ENCODE data around the gene MYF6.
"Not testable (repeated sequence)": the region's sequence is repeated elsewhere in the genome, so short reads cannot be mapped to it uniquely, and the experiment has no call there.

MYF6 gene

DNA sequence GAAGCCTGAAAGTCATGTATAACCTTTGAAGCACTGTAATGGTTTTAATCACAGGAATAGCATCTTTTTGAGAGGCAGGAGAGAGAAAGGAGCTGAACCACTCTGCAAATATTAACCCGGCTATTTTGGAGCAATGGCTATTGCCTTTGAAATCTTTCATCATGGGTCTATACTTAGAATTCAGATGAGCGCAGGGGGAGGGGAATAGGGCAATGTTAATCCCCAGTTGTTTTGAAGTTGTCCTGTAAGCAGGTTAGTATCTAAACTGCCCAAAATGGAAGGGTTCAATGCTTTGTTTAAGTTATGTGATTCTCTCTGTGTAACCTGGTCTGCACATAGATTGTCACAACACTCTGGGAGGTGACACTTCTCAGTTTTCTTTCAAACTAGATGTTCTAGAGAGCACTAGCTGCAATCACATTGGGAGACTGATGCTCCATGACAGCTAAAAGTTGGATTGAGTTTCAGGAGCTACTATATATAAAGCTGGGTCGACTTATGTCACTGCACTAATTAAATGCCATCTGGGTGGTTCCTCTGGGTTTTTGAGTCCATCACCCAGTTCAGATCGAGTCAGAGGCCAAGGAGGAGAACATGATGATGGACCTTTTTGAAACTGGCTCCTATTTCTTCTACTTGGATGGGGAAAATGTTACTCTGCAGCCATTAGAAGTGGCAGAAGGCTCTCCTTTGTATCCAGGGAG is at the start of gene MYF6:
MYF6 (plus strand) TSS at position 509 of the 704 bp plus-strand sequence; CDS start at position 595, 86 bp downstream.
- no peak for DNase-seq

DNA sequence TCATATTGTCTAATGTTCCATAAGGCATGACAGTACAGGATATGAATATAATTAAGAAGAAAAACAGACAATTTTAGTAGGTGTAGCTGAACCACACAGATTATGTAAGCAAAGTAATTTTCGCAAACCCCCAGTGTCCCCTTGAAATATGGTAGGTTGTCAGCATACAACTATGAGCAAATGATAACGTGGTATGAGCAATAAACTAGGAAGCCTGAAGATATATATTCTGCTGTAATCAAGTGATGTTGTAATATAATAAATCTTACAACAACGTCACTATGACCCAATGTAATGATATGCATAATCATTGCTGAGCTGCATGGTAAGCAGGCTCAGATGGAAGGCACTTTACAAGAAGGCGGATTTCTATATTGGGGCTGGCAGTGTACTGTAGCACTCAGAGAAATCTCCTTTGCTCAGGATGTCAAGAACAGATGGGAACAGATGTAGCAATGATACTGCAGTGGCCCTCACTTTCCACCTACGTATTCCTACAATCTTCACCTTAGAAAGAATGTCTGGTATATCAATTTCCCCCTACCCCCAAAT is 47.8 kb upstream of the MYF6 start:
- no peak for DNase-seq

DNA sequence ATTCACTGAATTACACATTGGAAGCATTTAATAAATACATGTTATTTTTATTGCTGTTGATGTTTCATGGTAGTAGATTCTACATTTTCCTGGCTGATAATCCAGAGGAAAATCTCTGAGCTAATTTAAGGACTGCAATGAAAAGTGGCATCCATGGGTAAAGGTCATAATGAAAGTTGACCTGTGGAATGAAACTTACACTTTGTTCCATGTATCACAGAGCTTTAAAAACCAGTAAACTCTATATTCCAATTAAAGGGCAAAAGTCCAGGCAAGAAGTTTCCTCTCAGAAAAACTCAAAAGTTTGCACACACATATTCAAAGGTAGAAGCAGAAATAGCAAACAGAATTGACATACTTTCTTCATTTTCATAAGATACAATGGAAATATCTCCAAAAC is 44.8 kb upstream of the MYF6 start:
- DNase-seq: no peak

DNA sequence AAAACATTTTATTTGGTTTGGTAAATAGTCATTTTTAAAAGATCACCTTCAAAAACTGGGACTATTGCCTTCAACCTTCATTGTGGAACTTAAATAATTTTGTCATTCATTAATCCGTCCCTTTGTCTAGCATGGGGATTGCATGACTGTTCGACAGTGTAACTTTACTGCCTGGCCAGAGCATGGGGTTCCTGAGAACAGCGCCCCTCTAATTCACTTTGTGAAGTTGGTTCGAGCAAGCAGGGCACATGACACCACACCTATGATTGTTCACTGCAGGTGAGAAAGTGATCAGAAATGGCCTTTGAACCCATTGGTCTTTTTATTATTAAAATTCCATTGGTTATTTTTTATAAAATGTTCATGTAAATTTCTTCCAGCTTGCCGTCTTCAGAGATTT is 37.2 kb upstream of the MYF6 start:
- no peak for DNase-seq

- not testable (repeated sequence) for DNase-seq
Measured at GRCh38 chr12:80676042-80676636, 31.3 kb upstream of the MYF6 start.

DNA sequence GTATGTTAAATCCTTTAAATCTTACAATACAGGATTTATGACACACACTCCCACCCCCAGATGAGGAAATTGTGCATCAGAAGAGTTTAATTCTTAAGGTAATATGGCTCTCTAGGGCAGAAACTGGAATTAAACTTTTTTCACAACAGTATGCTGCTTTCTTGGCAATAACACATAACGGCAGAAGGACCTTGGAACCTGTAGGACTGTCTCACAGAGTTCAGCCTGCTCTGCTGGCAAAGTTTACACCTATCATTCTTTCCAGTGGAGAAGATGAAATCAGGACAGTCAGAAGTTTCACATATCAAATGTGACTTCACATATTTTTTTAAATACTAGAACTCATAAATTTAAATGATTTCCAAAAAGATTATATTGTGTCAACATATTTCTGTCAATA is 30.6 kb upstream of the MYF6 start:
- DNase-seq: no peak

GRCh38 chr12:80677994-80678393 is 29.4 kb upstream of the MYF6 start:
- no peak for DNase-seq

DNA sequence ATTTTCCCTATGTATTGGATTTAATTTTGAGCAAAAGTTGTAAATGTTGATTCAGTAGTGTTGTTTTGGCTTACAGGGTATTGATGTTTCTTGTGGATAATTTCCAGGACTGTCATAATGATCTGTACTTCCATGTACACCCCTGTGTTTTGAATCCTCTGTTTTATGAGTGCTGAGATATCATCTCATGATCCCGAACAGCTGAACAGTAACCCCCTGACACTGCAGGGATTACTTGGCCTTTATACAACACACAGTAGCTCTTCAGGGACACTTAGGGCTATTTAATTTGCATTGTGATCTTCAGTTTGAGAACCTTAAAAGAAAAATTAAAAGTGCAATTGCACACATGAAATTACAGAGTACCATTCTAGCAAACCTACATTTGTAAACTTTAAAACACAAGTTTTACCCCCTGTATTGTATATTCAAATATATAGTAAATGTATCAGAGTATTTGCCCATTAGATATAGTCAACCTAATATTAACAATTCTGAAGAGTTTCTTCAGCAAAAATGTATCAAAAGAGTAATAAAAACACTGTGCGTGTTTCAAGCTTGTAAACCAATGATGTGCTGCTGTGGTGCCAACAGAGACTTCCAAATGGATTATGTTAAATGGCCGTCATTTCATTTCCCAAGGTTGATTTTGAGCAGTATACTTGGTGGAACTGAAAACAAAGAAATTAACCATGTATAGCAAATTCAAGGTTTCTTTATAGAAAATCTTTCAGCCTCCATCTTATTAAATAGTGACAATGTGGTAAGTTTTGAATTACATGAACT is 27.9 kb upstream of the MYF6 start:
- DNase-seq: no peak

- DNase-seq: no peak
Measured at GRCh38 chr12:80681287-80681686, 26.1 kb upstream of the MYF6 start.

DNA sequence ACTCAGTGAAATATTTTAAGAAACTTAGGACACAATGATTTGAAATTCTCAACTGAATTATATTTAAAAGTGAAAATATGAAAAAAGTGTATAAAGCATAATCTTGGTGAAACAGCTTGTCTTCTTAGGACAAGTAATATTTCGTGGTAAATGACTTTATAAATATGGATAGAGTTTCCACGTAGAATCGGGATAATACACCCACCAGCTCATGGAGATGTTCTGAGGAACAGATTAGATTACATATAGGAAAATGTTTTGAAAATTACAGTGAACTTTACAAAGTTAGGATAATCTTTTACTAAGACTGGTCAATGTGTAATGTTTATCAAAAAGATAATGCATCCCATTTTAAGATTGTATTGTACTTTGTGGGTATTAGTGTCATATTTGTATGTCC is 25.6 kb upstream of the MYF6 start:
- DNase-seq: no peak

DNA sequence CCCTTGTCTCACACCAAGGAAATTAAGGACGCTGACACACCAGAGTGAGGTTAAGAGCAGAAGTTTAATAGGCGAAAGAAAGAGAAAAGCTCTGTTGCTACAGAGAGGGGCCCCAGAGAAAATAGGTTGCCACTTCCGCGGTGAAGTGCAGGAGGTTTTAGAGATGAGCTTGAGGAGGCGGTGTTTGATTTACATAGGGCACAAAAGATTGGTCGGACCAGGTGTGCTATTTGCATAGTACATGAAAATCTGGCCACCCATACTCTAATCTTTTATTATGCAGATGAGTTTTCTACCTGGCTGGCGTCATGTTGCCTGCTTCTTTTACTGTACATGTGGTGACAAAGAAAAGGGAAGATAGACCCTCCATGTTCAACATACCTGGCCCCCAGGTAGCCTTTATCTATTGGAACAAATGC is 23.3 kb upstream of the MYF6 start:
- DNase-seq: no peak

GRCh38 chr12:80690090-80690489 is 17.3 kb upstream of the MYF6 start:
- DNase-seq: no peak

GRCh38 chr12:80690513-80690912 is 16.9 kb upstream of the MYF6 start:
- no peak for DNase-seq

- no peak for DNase-seq
Measured at GRCh38 chr12:80692114-80692513, 15.3 kb upstream of the MYF6 start.

DNA sequence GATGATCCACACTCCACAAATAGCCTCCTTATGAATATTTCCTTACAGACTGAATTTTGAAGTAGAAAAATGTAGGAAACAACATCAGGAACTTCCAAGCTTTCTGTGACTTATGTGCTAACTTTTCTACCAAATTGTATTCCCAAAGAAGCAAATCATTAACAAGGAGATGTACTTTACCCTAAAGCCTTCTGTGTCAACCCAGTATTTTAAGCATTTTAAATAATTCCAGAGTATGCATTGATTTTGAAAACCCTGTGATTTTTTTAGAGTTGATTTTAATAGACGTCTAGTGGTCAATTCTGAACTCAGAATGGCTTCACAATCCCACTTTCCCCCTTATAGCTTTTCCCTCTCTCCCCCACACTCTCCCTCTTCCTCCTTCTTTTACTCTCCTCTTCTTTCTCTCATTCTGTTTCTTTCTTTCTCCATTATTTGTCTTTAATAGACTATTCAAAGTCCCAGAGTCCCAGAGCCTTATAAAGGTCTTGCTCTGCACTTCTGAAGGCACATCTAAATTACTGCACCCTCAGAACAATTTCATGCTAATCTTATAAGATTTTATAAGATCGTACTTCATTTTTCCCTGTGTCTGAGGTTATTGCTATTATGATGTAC is 10.1 kb upstream of the MYF6 start:
- DNase-seq: no peak

- no peak for DNase-seq
Measured at GRCh38 chr12:80698256-80698655, 9.2 kb upstream of the MYF6 start.

GRCh38 chr12:80698847-80699542 is 8.4 kb upstream of the MYF6 start:
- DNase-seq: no peak

- DNase-seq: no peak
Measured at GRCh38 chr12:80700327-80700726, 7.1 kb upstream of the MYF6 start.

DNA sequence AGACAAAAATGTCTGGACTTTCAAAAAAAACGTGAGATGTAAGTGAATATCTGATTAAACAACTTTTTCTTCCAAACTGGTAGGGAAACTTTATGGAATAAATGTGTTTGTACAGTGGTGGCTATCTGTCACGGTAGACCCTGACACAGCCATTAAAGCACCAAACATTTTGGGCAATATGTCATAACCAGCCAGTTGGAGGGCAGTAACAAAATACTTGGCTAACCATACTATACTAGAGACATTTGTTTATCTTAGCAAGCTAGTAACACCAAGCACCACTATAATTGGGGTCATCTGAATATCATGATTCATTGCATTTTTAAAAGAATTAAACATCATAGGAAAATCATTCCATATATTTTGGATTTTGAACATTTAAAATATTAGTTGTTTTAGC is 6.0 kb upstream of the MYF6 start:
- no peak for DNase-seq

GRCh38 chr12:80702889-80703805 is 4.3 kb upstream of the MYF6 start:
- no peak for DNase-seq

- DNase-seq: no peak
Measured at GRCh38 chr12:80704420-80704819, 3.0 kb upstream of the MYF6 start.
